Measurements from ENCODE around the gene CERS2.

The CERS2 gene

GRCh38 chr1:150974580-150975478 lies at the start of gene CERS2:
CERS2 (minus strand) TSS chr1:150974835; CDS start chr1:150969090, 5,745 bp downstream.
- Mint-ChIP-seq H3K27me3 (no peaks in the 10 kb centered on the region), H3K9me3 (ENCODE audit: low read depth) (no peaks in the 10 kb centered on the region), H3K4me1 (ENCODE audit: low read depth) (peaks cover 67% of the 10 kb centered on the region), H3K36me3 (no peaks in the 10 kb centered on the region), H3K4me3 (peak within 1 kb of the TSS; percentile 93), H3K27ac (peak within 1 kb of the TSS; percentile 90)

GRCh38 chr1:151013518-151013917 lies 38.9 kb upstream of the CERS2 start:
- Mint-ChIP-seq H3K4me3 (no peak overlapping the region), H3K4me1 (ENCODE audit: low read depth) (peaks cover 40% of the 10 kb centered on the region), H3K36me3 (peaks cover 5% of the 10 kb centered on the region), H3K9me3 (ENCODE audit: low read depth) (no peaks in the 10 kb centered on the region), H3K27me3 (no peaks in the 10 kb centered on the region), H3K27ac (no peak overlapping the region)

GRCh38 chr1:151012684-151013471 lies 38.2 kb upstream of the CERS2 start:
- Mint-ChIP-seq H3K36me3 (peaks cover 2% of the 10 kb centered on the region), H3K4me3 (peak overlapping the region; percentile 51), H3K4me1 (ENCODE audit: low read depth) (peaks cover 44% of the 10 kb centered on the region), H3K27ac (no peak overlapping the region), H3K9me3 (ENCODE audit: low read depth) (no peaks in the 10 kb centered on the region), H3K27me3 (no peaks in the 10 kb centered on the region)

GRCh38 chr1:151011154-151011850 lies 36.7 kb upstream of the CERS2 start:
- peaks cover 60% of the 10 kb centered on the region for H3K4me1 Mint-ChIP-seq (ENCODE audit: low read depth)
- H3K27ac Mint-ChIP-seq = peak overlapping the region; percentile 85
- H3K27me3 Mint-ChIP-seq = no peaks in the 10 kb centered on the region
- peaks cover 2% of the 10 kb centered on the region for H3K36me3 Mint-ChIP-seq
- H3K9me3 Mint-ChIP-seq (ENCODE audit: low read depth) = no peaks in the 10 kb centered on the region
- H3K4me3 Mint-ChIP-seq = peak overlapping the region; percentile 56

- Mint-ChIP-seq H3K4me1 (ENCODE audit: low read depth) (peaks cover 69% of the 10 kb centered on the region), H3K27me3 (no peaks in the 10 kb centered on the region), H3K36me3 (peaks cover 2% of the 10 kb centered on the region), H3K27ac (peak overlapping the region; percentile 96), H3K4me3 (peak overlapping the region; percentile 98), H3K9me3 (ENCODE audit: low read depth) (no peaks in the 10 kb centered on the region)
These were observed 35.7 kb upstream of the CERS2 start for GRCh38 chr1:151010346-151010726.

- H3K9me3 Mint-ChIP-seq (ENCODE audit: low read depth) = no peaks in the 10 kb centered on the region
- no peaks in the 10 kb centered on the region for H3K27me3 Mint-ChIP-seq
- H3K4me3 Mint-ChIP-seq = peak overlapping the region; percentile 98
- peak overlapping the region; percentile 96 for H3K27ac Mint-ChIP-seq
- H3K36me3 Mint-ChIP-seq = peaks cover 2% of the 10 kb centered on the region
- peaks cover 74% of the 10 kb centered on the region for H3K4me1 Mint-ChIP-seq (ENCODE audit: low read depth)
These were observed 35.2 kb upstream of the CERS2 start for GRCh38 chr1:151009674-151010345.

- peak overlapping the region; percentile 96 for H3K27ac Mint-ChIP-seq
- H3K27me3 Mint-ChIP-seq = no peaks in the 10 kb centered on the region
- no peaks in the 10 kb centered on the region for H3K9me3 Mint-ChIP-seq (ENCODE audit: low read depth)
- H3K4me3 Mint-ChIP-seq = peak overlapping the region; percentile 98
- H3K4me1 Mint-ChIP-seq (ENCODE audit: low read depth) = peaks cover 78% of the 10 kb centered on the region
- peaks cover 2% of the 10 kb centered on the region for H3K36me3 Mint-ChIP-seq
These were observed 34.6 kb upstream of the CERS2 start for GRCh38 chr1:151009206-151009587.

GRCh38 chr1:151008244-151009205 lies 33.9 kb upstream of the CERS2 start, which contains the start of gene PRUNE1:
PRUNE1 (plus strand) TSS chr1:151008449; CDS start chr1:151008633, 184 bp downstream.
- peaks cover 82% of the 10 kb centered on the region for H3K4me1 Mint-ChIP-seq (ENCODE audit: low read depth)
- no peaks in the 10 kb centered on the region for H3K9me3 Mint-ChIP-seq (ENCODE audit: low read depth)
- peak within 1 kb of the TSS; percentile 98 for H3K4me3 Mint-ChIP-seq
- peak within 1 kb of the TSS; percentile 96 for H3K27ac Mint-ChIP-seq
- peaks cover 2% of the 10 kb centered on the region for H3K36me3 Mint-ChIP-seq
- H3K27me3 Mint-ChIP-seq = no peaks in the 10 kb centered on the region

GRCh38 chr1:151007853-151008243 lies 33.2 kb upstream of the CERS2 start:
- Mint-ChIP-seq H3K27ac (peak overlapping the region; percentile 96), H3K4me1 (ENCODE audit: low read depth) (peaks cover 81% of the 10 kb centered on the region), H3K27me3 (no peaks in the 10 kb centered on the region), H3K4me3 (peak overlapping the region; percentile 98), H3K9me3 (ENCODE audit: low read depth) (no peaks in the 10 kb centered on the region), H3K36me3 (peaks cover 2% of the 10 kb centered on the region)

- H3K4me3 Mint-ChIP-seq = peak within 1 kb of the TSS; percentile 98
- H3K4me1 Mint-ChIP-seq (ENCODE audit: low read depth) = peaks cover 86% of the 10 kb centered on the region
- no peaks in the 10 kb centered on the region for H3K9me3 Mint-ChIP-seq (ENCODE audit: low read depth)
- no peaks in the 10 kb centered on the region for H3K27me3 Mint-ChIP-seq
- H3K36me3 Mint-ChIP-seq = peaks cover 7% of the 10 kb centered on the region
- peak within 1 kb of the TSS; percentile 96 for H3K27ac Mint-ChIP-seq
These were observed 31.9 kb upstream of the CERS2 start, which contains the start of gene MINDY1 for GRCh38 chr1:151006327-151007052. MINDY1 (minus strand) TSS chr1:151006902; CDS start chr1:151002617, 4,285 bp downstream.

GRCh38 chr1:151005729-151006319 lies 31.2 kb upstream of the CERS2 start:
- Mint-ChIP-seq H3K36me3 (peaks cover 5% of the 10 kb centered on the region), H3K27ac (peak overlapping the region; percentile 96), H3K4me3 (peak overlapping the region; percentile 98), H3K9me3 (ENCODE audit: low read depth) (no peaks in the 10 kb centered on the region), H3K4me1 (ENCODE audit: low read depth) (peaks cover 85% of the 10 kb centered on the region), H3K27me3 (no peaks in the 10 kb centered on the region)

GRCh38 chr1:151003180-151003579 lies 28.5 kb upstream of the CERS2 start:
- Mint-ChIP-seq H3K27ac (peak overlapping the region; percentile 92), H3K4me1 (ENCODE audit: low read depth) (peaks cover 81% of the 10 kb centered on the region), H3K4me3 (peak overlapping the region; percentile 84), H3K27me3 (no peaks in the 10 kb centered on the region), H3K36me3 (peaks cover 5% of the 10 kb centered on the region), H3K9me3 (ENCODE audit: low read depth) (no peaks in the 10 kb centered on the region)

All from activated naive CD8-positive, alpha-beta T cell (primary cell).